OCI-LY3 (cell line): ENCODE data around the gene DOCK9.

Experiments
- H2AFZ ChIP-seq: fragments of 200-600, 300-600 bp; shearing (Covaris generic); 2 replicates; pipeline ENCODE4 v1.6.0; 2014; ENCODE audit warnings: antibody characterized with exemption, low read depth, low read length
- H3K27ac ChIP-seq: fragments of 200-600, 300-600 bp; sonication (generic); 2 replicates; pipeline ENCODE4 v1.5.1; 2014; ENCODE audit warnings: mild to moderate bottlenecking, low read length, moderate library complexity, mixed read lengths
- H3K27me3 ChIP-seq: fragments of 200-600, 300-600 bp; sonication (generic); 2 replicates; pipeline ENCODE4 v1.6.1; 2014; ENCODE audit warnings: low read depth, low read length, mixed read lengths
- H3K36me3 ChIP-seq: fragments of 200-600, 300-600 bp; sonication (generic); replicated peaks from 2 replicates; pipeline ENCODE3; 2014; ENCODE audit warnings: low read depth, low read length, mixed read lengths
- H3K4me1 ChIP-seq: fragments of 300-600, 200-600 bp; sonication (generic); 2 replicates; pipeline ENCODE4 v1.6.1; 2014; ENCODE audit warnings: low read length, mixed read lengths
- H3K4me2 ChIP-seq: fragments of 200-600, 300-600 bp; sonication (generic); 2 replicates; pipeline ENCODE4 v1.6.1; 2014; ENCODE audit warnings: low read length, mixed read lengths
- H3K4me3 ChIP-seq: fragments of 300-600, 200-600 bp; sonication (generic); 2 replicates; pipeline ENCODE4 v1.5.1; 2014; ENCODE audit warnings: antibody characterized with exemption, mild to moderate bottlenecking, low read length, moderate library complexity
- H3K79me2 ChIP-seq: fragments of 300-600, 200-600 bp; shearing (Covaris generic); 2 replicates; pipeline ENCODE4 v1.6.1; 2014; ENCODE audit warnings: mild to moderate bottlenecking, low read length, mixed read lengths
- H3K9ac ChIP-seq: fragments of 300-600, 200-600 bp; shearing (Covaris generic); 2 replicates; pipeline ENCODE4 v1.6.0; 2014; ENCODE audit warnings: mild to moderate bottlenecking, low read length, moderate library complexity
- H3K9me3 ChIP-seq: fragments of 200-600, 300-600 bp; shearing (Covaris generic); 2 replicates; pipeline ENCODE4 v1.6.1; 2014; ENCODE audit warnings: low read length, mixed read lengths; ENCODE audit not compliant: insufficient read depth
- H4K20me1 ChIP-seq: fragments of 200-600, 300-600 bp; sonication (generic); 2 replicates; pipeline ENCODE4 v1.6.1; 2016; ENCODE audit warnings: low read length, mixed read lengths; ENCODE audit not compliant: insufficient read depth
- CTCF ChIP-seq: fragments of 200-600, 300-600 bp; sonication (generic); IDR thresholded peaks from 2 replicates; pipeline ENCODE4 v1.5.1; 2014; ENCODE audit warnings: antibody characterized with exemption, low read length, low read depth
- EZH2phosphoT487 ChIP-seq: fragments of 200-600 bp; shearing (Covaris generic); IDR thresholded peaks from 2 replicates; pipeline ENCODE4 v1.6.1; 2018; ENCODE audit warnings: antibody characterized with exemption, mixed run types, low read depth

Gene DOCK9

DNA sequence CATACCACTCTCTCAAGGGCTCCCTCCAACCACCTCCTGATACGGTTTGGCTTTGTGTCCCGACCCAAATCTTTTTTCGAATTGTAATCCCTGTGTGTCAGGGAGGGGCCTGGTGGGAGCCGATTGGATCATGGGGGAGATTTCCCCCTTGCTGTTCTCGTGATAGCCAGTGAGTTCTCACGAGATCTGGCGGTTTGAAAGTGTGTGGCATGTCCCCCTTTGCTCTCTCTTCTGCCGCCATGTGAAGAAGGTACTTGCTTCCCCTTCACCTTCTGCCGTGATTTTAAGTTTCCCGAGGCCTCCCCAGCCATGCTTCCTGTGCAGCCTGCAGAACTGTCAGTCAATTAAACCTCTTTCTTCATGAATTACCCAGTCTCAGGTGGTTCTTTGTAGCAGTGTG, 190.7 kb downstream of the DOCK9 start:
- Histone ChIP-seq H3K4me3 (no peak overlapping the region), H3K27ac (no peak overlapping the region), H3K4me2 (no peak overlapping the region), H3K36me3 (no peaks in the 10 kb centered on the region), H4K20me1 (no peaks in the 10 kb centered on the region), H3K9ac (no peak overlapping the region), H3K4me1 (no peaks in the 10 kb centered on the region), H3K27me3 (peaks cover 39% of the 10 kb centered on the region), H2AFZ (no peak overlapping the region), H3K9me3 (no peaks in the 10 kb centered on the region), H3K79me2 (no peaks in the 10 kb centered on the region)
- TF ChIP-seq CTCF (no peak), EZH2phosphoT487 (no peak)

DNA sequence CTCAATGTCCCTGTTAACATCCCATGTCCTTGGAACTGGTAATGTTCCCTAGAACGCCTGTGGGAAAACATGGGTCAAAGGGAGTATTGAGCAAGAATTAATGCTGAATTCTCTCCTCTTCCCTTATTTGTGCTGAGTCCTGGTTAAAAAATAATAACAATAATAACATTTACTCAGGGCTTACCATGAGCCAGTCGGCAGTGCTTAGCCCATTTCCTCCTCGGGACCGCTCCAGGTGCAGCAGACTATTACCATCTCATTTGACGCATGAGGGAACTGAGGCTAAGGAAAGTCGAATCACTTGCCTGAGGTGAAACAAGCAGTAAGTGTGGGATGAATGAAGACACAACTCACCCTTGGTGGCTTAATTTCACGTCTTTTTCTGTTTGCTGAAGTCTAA, 191.8 kb downstream of the DOCK9 start:
- Histone ChIP-seq H3K4me2 (no peak overlapping the region), H3K79me2 (no peaks in the 10 kb centered on the region), H3K9ac (no peak overlapping the region), H3K4me3 (no peak overlapping the region), H3K9me3 (no peaks in the 10 kb centered on the region), H3K27ac (no peak overlapping the region), H4K20me1 (no peaks in the 10 kb centered on the region), H2AFZ (no peak overlapping the region), H3K27me3 (peaks cover 47% of the 10 kb centered on the region), H3K36me3 (no peaks in the 10 kb centered on the region), H3K4me1 (no peaks in the 10 kb centered on the region)
- TF ChIP-seq EZH2phosphoT487, result no peak
- no peak for TF ChIP-seq CTCF

GRCh38 chr13:98785405-98785804, 192.5 kb downstream of the DOCK9 start:
- no peaks in the 10 kb centered on the region for H4K20me1 ChIP-seq
- H3K4me3 ChIP-seq, result no peak overlapping the region
- H2AFZ ChIP-seq, result no peak overlapping the region
- no peaks in the 10 kb centered on the region for H3K4me1 ChIP-seq
- H3K27ac ChIP-seq, result no peak overlapping the region
- peaks cover 47% of the 10 kb centered on the region for H3K27me3 ChIP-seq
- H3K4me2 ChIP-seq, result no peak overlapping the region
- H3K9me3 ChIP-seq, result no peaks in the 10 kb centered on the region
- H3K9ac ChIP-seq, result no peak overlapping the region
- H3K79me2 ChIP-seq, result no peaks in the 10 kb centered on the region
- TF ChIP-seq CTCF (no peak), EZH2phosphoT487 (no peak)
- no peaks in the 10 kb centered on the region for H3K36me3 ChIP-seq

GRCh38 chr13:98784666-98785065, 193.2 kb downstream of the DOCK9 start:
- Histone ChIP-seq H3K4me3 (no peak overlapping the region), H3K27me3 (peaks cover 47% of the 10 kb centered on the region), H3K4me2 (no peak overlapping the region), H2AFZ (no peak overlapping the region), H3K36me3 (no peaks in the 10 kb centered on the region), H3K9me3 (no peaks in the 10 kb centered on the region), H3K9ac (no peak overlapping the region), H3K27ac (no peak overlapping the region), H4K20me1 (no peaks in the 10 kb centered on the region), H3K4me1 (no peaks in the 10 kb centered on the region), H3K79me2 (no peaks in the 10 kb centered on the region)
- no peak for TF ChIP-seq EZH2phosphoT487
- TF ChIP-seq CTCF, result no peak
